HepG2 (cell line): Measurements from ENCODE around the gene TMEM214. TPM values are rescaled to one million over a fixed set of nuclear protein-coding genes. Genes with fewer than 3 reads are reported as not detected.
A peak's percentile ranks its signal among the peaks of the same experiment; 100 is the strongest.

Experiments used
- CENPX ChIP-seq: sonication (generic); formaldehyde crosslinking; IDR thresholded peaks from 2 replicates; pipeline ENCODE4 v1.9.0; 2021; ENCODE audit warnings: mild to moderate bottlenecking, missing genetic modification reagents, moderate library complexity
- CHD4 ChIP-seq: fragments of 200-600 bp; sonication (generic); IDR thresholded peaks from 2 replicates; pipeline ENCODE4 v1.7.0; 2017; ENCODE audit warnings: mild to moderate bottlenecking, low read length, borderline replicate concordance
- CREBL2 ChIP-seq: sonication (generic); formaldehyde crosslinking; IDR thresholded peaks from 2 replicates; pipeline ENCODE4 v1.8.1; 2023; ENCODE audit warnings: missing genetic modification reagents, mild to moderate bottlenecking, borderline replicate concordance
- HNF4G ChIP-seq, 2 experiments: sonication (generic) in 1 of 2; formaldehyde crosslinking in 1 of 2; IDR thresholded peaks; 2 replicates each; pipeline versions ENCODE4 v1.4.0 to v1.6.1; 2011 to 2020; ENCODE audit warnings: borderline replicate concordance in 2 of 2, low read depth in 2 of 2, mild to moderate bottlenecking in 2 of 2, low read length in 1 of 2, missing genetic modification reagents in 1 of 2, moderate library complexity in 1 of 2
- ISL2 ChIP-seq: sonication (generic); formaldehyde crosslinking; IDR thresholded peaks from 2 replicates; pipeline ENCODE4 v1.5.0; 2020; ENCODE audit warnings: missing genetic modification reagents
- ISX ChIP-seq: sonication (generic); formaldehyde crosslinking; conservative IDR thresholded peaks from 2 replicates; pipeline ENCODE4 v1.5.0; 2020; ENCODE audit warnings: missing genetic modification reagents
- KLF15 ChIP-seq: sonication (generic); formaldehyde crosslinking; IDR thresholded peaks from 2 replicates; pipeline ENCODE4 v1.8.1; 2023; ENCODE audit warnings: borderline replicate concordance, mild to moderate bottlenecking, inconsistent platforms, missing genetic modification reagents, mixed read lengths
- MAF1 ChIP-seq: sonication (generic); formaldehyde crosslinking; IDR thresholded peaks from 2 replicates; pipeline ENCODE4 v1.5.0; 2020; ENCODE audit warnings: missing genetic modification reagents, borderline replicate concordance
- MAFK ChIP-seq, 2 experiments: IDR thresholded peaks in 1 of 2; conservative IDR thresholded peaks in 1 of 2; 2 replicates each; pipeline ENCODE4 v1.6.1; 2011; ENCODE audit warnings: improper control_type of control experiment in 2 of 2, low read length in 2 of 2
- NR2C2 ChIP-seq: sonication (generic); formaldehyde crosslinking; IDR thresholded peaks from 2 replicates; pipeline ENCODE4 v1.4.0; 2020; ENCODE audit warnings: missing genetic modification reagents, mild to moderate bottlenecking, moderate library complexity, borderline replicate concordance
- SIX4 ChIP-seq: sonication (generic); formaldehyde crosslinking; IDR thresholded peaks from 2 replicates; pipeline ENCODE4 v1.4.0; 2020; ENCODE audit warnings: missing genetic modification reagents
- SMARCC2 ChIP-seq: fragments of 450-650 bp; IDR thresholded peaks from 2 replicates; pipeline ENCODE4 v1.6.1; 2017; ENCODE audit warnings: antibody characterized with exemption, mild to moderate bottlenecking
- SNAPC2 ChIP-seq: sonication (generic); formaldehyde crosslinking; IDR thresholded peaks from 2 replicates; pipeline ENCODE4 v1.8.1; 2022; ENCODE audit warnings: mild to moderate bottlenecking, missing genetic modification reagents
- SRSF9 ChIP-seq: fragments of 200-400 bp; formaldehyde crosslinking; IDR thresholded peaks from 2 replicates; pipeline ENCODE4 v1.6.1; 2018; ENCODE audit warnings: borderline replicate concordance, mild to moderate bottlenecking, low read depth, low read length; ENCODE audit not compliant: insufficient read depth, poor library complexity, severe bottlenecking
- TRAFD1 ChIP-seq: sonication (generic); formaldehyde crosslinking; IDR thresholded peaks from 2 replicates; pipeline ENCODE4 v1.5.1; 2020; ENCODE audit warnings: missing genetic modification reagents, mild to moderate bottlenecking, borderline replicate concordance
- YEATS4 ChIP-seq: sonication (generic); formaldehyde crosslinking; IDR thresholded peaks from 2 replicates; pipeline ENCODE4 v1.4.0; 2020; ENCODE audit warnings: missing genetic modification reagents, borderline replicate concordance
- ZNF281 ChIP-seq: sonication (generic); formaldehyde crosslinking; IDR thresholded peaks from 2 replicates; pipeline ENCODE4 v1.4.0; 2020; ENCODE audit warnings: missing genetic modification reagents, borderline replicate concordance
- ZNF441 ChIP-seq: sonication (generic); formaldehyde crosslinking; IDR thresholded peaks from 2 replicates; pipeline ENCODE4 v1.7.0; 2021; ENCODE audit warnings: missing genetic modification reagents, borderline replicate concordance
- ZNF576 ChIP-seq: sonication (generic); formaldehyde crosslinking; IDR thresholded peaks from 2 replicates; pipeline ENCODE4 v1.4.0; 2020; ENCODE audit warnings: mild to moderate bottlenecking, missing genetic modification reagents
- ZNF607 ChIP-seq: sonication (generic); formaldehyde crosslinking; IDR thresholded peaks from 2 replicates; pipeline ENCODE4 v1.5.1; 2020; ENCODE audit warnings: missing genetic modification reagents, mild to moderate bottlenecking, borderline replicate concordance
- ZNF7 ChIP-seq: IDR thresholded peaks from 2 replicates; pipeline ENCODE4 v1.6.1; 2016; ENCODE audit warnings: missing biosample characterization, missing genetic modification reagents
- ZNF891 ChIP-seq: sonication (generic); formaldehyde crosslinking; IDR thresholded peaks from 2 replicates; pipeline ENCODE4 v1.5.0; 2020; ENCODE audit warnings: mild to moderate bottlenecking, missing genetic modification reagents
- ZSCAN31 ChIP-seq: sonication (generic); formaldehyde crosslinking; IDR thresholded peaks from 2 replicates; pipeline ENCODE4 v1.5.0; 2020; ENCODE audit warnings: low read depth, mild to moderate bottlenecking, missing genetic modification reagents
- polyA plus RNA-seq, 8 experiments: library from polyadenylated mRNA; depleted of rRNA in 3 of 8; stranded (reverse) in 7 of 8; unstranded in 1 of 8; fragments of >200 nt; fragmentation: Illumina TruSeq in 4 of 8; extraction: Trizol in 4 of 8; gene quantifications; 2 replicates each; pipeline versions ENCODE4 v1.2.1 to v1.2.3, GENCODE V29; 2011 to 2016; ENCODE audit warnings: low read depth in 4 of 8, missing spikeins in 1 of 8, mixed read lengths in 1 of 8; ENCODE audit not compliant: insufficient read depth in 1 of 8
- total RNA-seq, 5 experiments: library from RNA; depleted of rRNA; stranded (reverse); fragments of >200 nt; fragmentation: Illumina TruSeq; extraction: Trizol; gene quantifications; 2 replicates each; pipeline ENCODE4 v1.2.3, GENCODE V29; 2016; ENCODE audit warnings: low read depth in 1 of 5

The TMEM214 gene
- total and polyA plus RNA-seq, 2 of the 13 experiments (the other 11 are each of a cell fraction or from before 2014, with no cell fraction given): 58.3 to 132 TPM

GRCh38 chr2:27050996-27051901 lies 18.5 kb downstream of the TMEM214 start, which contains the start of gene AGBL5 (continued):
- TF ChIP-seq TRAFD1: no peak
- TF ChIP-seq SRSF9: no peak
- peak; percentile 50; the same call in 1 of the 2 replicates for TF ChIP-seq NR2C2 (CRISPR knock-in tag)
- TF ChIP-seq CENPX (CRISPR knock-in tag): no peak
- TF ChIP-seq MAFK (conservative IDR thresholded peaks at IDR 0.05 in 1 of 2, IDR thresholded peaks at IDR 0.05 in 1 of 2; ENCODE audit: low read length in 2 of 2): no peak
- no peak; the same call in 1 of the 2 replicates for TF ChIP-seq ZNF281 (CRISPR knock-in tag)
- TF ChIP-seq MAF1 (CRISPR knock-in tag): peak; percentile 22
- TF ChIP-seq HNF4G (IDR thresholded peaks at IDR 0.05; ENCODE audit: borderline replicate concordance, low read depth, low read length): no peak
- TF ChIP-seq HNF4G (CRISPR knock-in tag; IDR thresholded peaks at IDR 0.05; ENCODE audit: borderline replicate concordance, low read depth): peak; percentile 52; the same call in 1 of the 2 replicates
- TF ChIP-seq ZNF607 (CRISPR knock-in tag): peak; percentile 87; the same call in 1 of the 2 replicates
- peak; percentile 99 for TF ChIP-seq ZSCAN31
- TF ChIP-seq ISL2 (CRISPR knock-in tag): peak; percentile 68
- TF ChIP-seq CHD4: peak; percentile 96; the same call in 1 of the 2 replicates
- 0 out of 2 replicates have a peak, but pooled peaks have one; percentile 19 for TF ChIP-seq SMARCC2
- no peak for TF ChIP-seq ZNF7
- TF ChIP-seq ZNF891 (CRISPR knock-in tag): peak; percentile 99
- TF ChIP-seq ZNF441 (CRISPR knock-in tag): peak; percentile 92; the same call in 1 of the 2 replicates
- TF ChIP-seq SIX4: no peak; the same call in 1 of the 2 replicates
- TF ChIP-seq ZNF576: peak; percentile 46; the same call in 1 of the 2 replicates
- peak; percentile 82; the same call in 1 of the 2 replicates for TF ChIP-seq KLF15
- TF ChIP-seq ISX (CRISPR knock-in tag): peak; percentile 96
- peak; percentile 90; the same call in 1 of the 2 replicates for TF ChIP-seq YEATS4 (CRISPR knock-in tag)
- peak; percentile 24; the same call in 1 of the 2 replicates for TF ChIP-seq CREBL2
- peak; percentile 97 for TF ChIP-seq SNAPC2 (CRISPR knock-in tag)
